Measurements from ENCODE around the gene CACNA1C. TPM values are rescaled to one million over a fixed set of nuclear protein-coding genes. Genes with fewer than 3 reads are reported as not detected.

CACNA1C gene
- total and polyA plus RNA-seq, 2 donors (not counting 1 experiment from before 2014, with no cell fraction given), result 0.01 to 0.02 TPM

GRCh38 chr12:2075508-2076195 is 22.9 kb downstream of the CACNA1C start:
- Mint-ChIP-seq H3K27ac (no peak overlapping the region), H3K4me3 (no peak overlapping the region), H3K27me3 (peaks cover 13% of the 10 kb centered on the region), H3K9me3 (ENCODE audit: insufficient read depth) (peaks cover 6% of the 10 kb centered on the region), H3K4me1 (no peaks in the 10 kb centered on the region)
- Histone ChIP-seq H3K36me3 (replicated peaks in 1 of 2; ENCODE audit: control extremely low read depth in 1 of 2, control insufficient read depth in 1 of 2, extremely low read depth in 1 of 2, insufficient read depth in 2 of 2, low read length in 1 of 2) (no peaks in the 10 kb centered on the region), H3K4me3 (ENCODE audit: control extremely low read depth in 1 of 5, extremely low read depth in 1 of 5, insufficient read depth in 1 of 5, low read depth in 2 of 5, low read length in 4 of 5) (no peak overlapping the region), H3K9ac (ENCODE audit: low read length) (no peak overlapping the region), H3K27me3 (replicated peaks in 1 of 4; ENCODE audit: control extremely low read depth in 1 of 4, control insufficient read depth in 3 of 4, insufficient read depth in 4 of 4, low read length in 3 of 4) (no peaks in the 10 kb centered on the region), H2AFZ (ENCODE audit: insufficient read depth, low read depth, low read length, poor library complexity, severe bottlenecking) (no peak overlapping the region), H4K20me1 (ENCODE audit: control insufficient read depth, insufficient read depth, low read length, poor library complexity, severe bottlenecking) (no peaks in the 10 kb centered on the region), H3K4me2 (replicated peaks; ENCODE audit: low read depth, low read length, poor library complexity, severe bottlenecking) (no peak overlapping the region), H3K4me1 (ENCODE audit: control insufficient read depth in 2 of 2, insufficient read depth in 2 of 2, low read length in 2 of 2) (no peaks in the 10 kb centered on the region), H3K9me3 (ENCODE audit: control extremely low read depth in 1 of 3, control insufficient read depth in 2 of 3, insufficient read depth in 1 of 3, low read length in 2 of 3) (peaks cover 0 to 19% (median under 1%) of the 10 kb centered on the region in 3 donors), H3K27ac (ENCODE audit: low read length in 2 of 2) (no peak overlapping the region), H3K79me2 (ENCODE audit: control insufficient read depth, insufficient read depth, low read length) (no peaks in the 10 kb centered on the region)
- ATAC-seq (ENCODE audit: low read depth) (no peak), DNase-seq (no peak)
- TF ChIP-seq CTCF (IDR thresholded peaks at IDR 0.05) (no peak), EZH2 (IDR thresholded peaks at IDR 0.05; ENCODE audit: borderline replicate concordance, insufficient read depth, low read depth, low read length, poor library complexity, severe bottlenecking) (no peak)
- intact Hi-C loops (cut with micrococcal nuclease), result no loop called here
- CTCF ChIA-PET, result no interaction called here
- WGBS (ENCODE audit: insufficient coverage), result 94% methylated on average over 9 of the region's 9 CpGs
- POLR2A ChIA-PET, result no interaction called here

GRCh38 chr12:2076196-2076570 is 23.4 kb downstream of the CACNA1C start:
- no peak overlapping the region for H2AFZ ChIP-seq (ENCODE audit: insufficient read depth, low read depth, low read length, poor library complexity, severe bottlenecking)

More at GRCh38 chr12:2076196-2076570, 23.4 kb downstream of the CACNA1C start:
- ChIA-PET CTCF (no interaction called here), POLR2A (no interaction called here)
- H3K4me3 ChIP-seq (ENCODE audit: control extremely low read depth in 1 of 5, extremely low read depth in 1 of 5, insufficient read depth in 1 of 5, low read depth in 2 of 5, low read length in 4 of 5), result no peak overlapping the region
- intact Hi-C loops (cut with micrococcal nuclease), result no loop called here
- H3K27me3 ChIP-seq (replicated peaks in 1 of 4; ENCODE audit: control extremely low read depth in 1 of 4, control insufficient read depth in 3 of 4, insufficient read depth in 4 of 4, low read length in 3 of 4), result no peaks in the 10 kb centered on the region
- no peaks in the 10 kb centered on the region for H4K20me1 ChIP-seq (ENCODE audit: control insufficient read depth, insufficient read depth, low read length, poor library complexity, severe bottlenecking)
- H3K4me1 Mint-ChIP-seq, result no peaks in the 10 kb centered on the region
- no peak for TF ChIP-seq EZH2 (IDR thresholded peaks at IDR 0.05; ENCODE audit: borderline replicate concordance, insufficient read depth, low read depth, low read length, poor library complexity, severe bottlenecking)
- no peak for TF ChIP-seq CTCF (IDR thresholded peaks at IDR 0.05)
- WGBS (ENCODE audit: insufficient coverage), result 91% methylated on average over 8 of the region's 9 CpGs
- H3K4me3 Mint-ChIP-seq, result no peak overlapping the region
- H3K27ac Mint-ChIP-seq, result no peak overlapping the region
- no peak overlapping the region for H3K9ac ChIP-seq (ENCODE audit: low read length)
- no peak overlapping the region for H3K27ac ChIP-seq (ENCODE audit: low read length in 2 of 2)
- DNase-seq, result no peak
- no peak for ATAC-seq (ENCODE audit: low read depth)
- H3K36me3 ChIP-seq (replicated peaks in 1 of 2; ENCODE audit: control extremely low read depth in 1 of 2, control insufficient read depth in 1 of 2, extremely low read depth in 1 of 2, insufficient read depth in 2 of 2, low read length in 1 of 2), result no peaks in the 10 kb centered on the region
- H3K79me2 ChIP-seq (ENCODE audit: control insufficient read depth, insufficient read depth, low read length), result no peaks in the 10 kb centered on the region
- peaks cover 13% of the 10 kb centered on the region for H3K27me3 Mint-ChIP-seq
- peaks cover 0 to 14% (median 2%) of the 10 kb centered on the region in 3 donors for H3K9me3 ChIP-seq (ENCODE audit: control extremely low read depth in 1 of 3, control insufficient read depth in 2 of 3, insufficient read depth in 1 of 3, low read length in 2 of 3)
- no peak overlapping the region for H3K4me2 ChIP-seq (replicated peaks; ENCODE audit: low read depth, low read length, poor library complexity, severe bottlenecking)
- H3K4me1 ChIP-seq (ENCODE audit: control insufficient read depth in 2 of 2, insufficient read depth in 2 of 2, low read length in 2 of 2), result no peaks in the 10 kb centered on the region
- peaks cover 6% of the 10 kb centered on the region for H3K9me3 Mint-ChIP-seq (ENCODE audit: insufficient read depth)

Measured in B cell (primary cell).